ENCODE measurements around the gene ATXN7L1. TPM values are rescaled to one million over a fixed set of nuclear protein-coding genes. Genes with fewer than 3 reads are reported as not detected.

ATXN7L1 gene
- polyA plus RNA-seq, 1 of the 3 experiments (the other 2 are of a cell fraction): 6.0 TPM

GRCh38 chr7:105625986-105626385, 250.4 kb downstream of the ATXN7L1 start (continued):
- TF ChIP-seq CTCF (IDR thresholded peaks at IDR 0.05) (no peak), GABPA (IDR thresholded peaks at IDR 0.05; ENCODE audit: low read depth) (no peak), FOSL2 (IDR thresholded peaks at IDR 0.05; ENCODE audit: borderline replicate concordance, low read depth) (no peak)

- ChIA-PET CTCF (interaction anchor here (1.2 to 1.3 kb wide), 2 partner anchors 13 to 28 kb away, joined by 4 to 5 read pairs; no protein-coding TSS in a partner anchor), POLR2A (no interaction called here)
- Histone ChIP-seq H3K4me2 (no peak overlapping the region), H3K4me1 (ENCODE audit: control insufficient read depth in 1 of 2, insufficient read depth in 2 of 2, low read depth in 1 of 2, low read length in 1 of 2) (peaks cover 0 to 18% of the 10 kb centered on the region in 2 experiments; a peak in 1 of 4 replicates), H3K4me3 (ENCODE audit: low read depth in 2 of 2, low read length in 1 of 2) (no peak overlapping the region), H3K27me3 (ENCODE audit: insufficient read depth) (no peaks in the 10 kb centered on the region), H3K9ac (no peak overlapping the region), H3K27ac (ENCODE audit: low read depth in 2 of 2, low read length in 1 of 2) (no peak overlapping the region), H3K79me2 (ENCODE audit: insufficient read depth) (no peaks in the 10 kb centered on the region), H4K20me1 (ENCODE audit: insufficient read depth) (no peaks in the 10 kb centered on the region), H3K36me3 (replicated peaks in 1 of 2; ENCODE audit: control insufficient read depth in 1 of 2, insufficient read depth in 2 of 2, low read length in 1 of 2) (peaks cover 14 to 16% of the 10 kb centered on the region in 2 experiments), H3K9me2 (no peaks in the 10 kb centered on the region), H2AFZ (ENCODE audit: low read depth) (no peak overlapping the region), H3K9me3 (no peaks in the 10 kb centered on the region), H3F3A (replicated peaks; ENCODE audit: insufficient read depth) (no peaks in the 10 kb centered on the region)
- DNase-seq: no peak
- TF ChIP-seq FOXM1 (IDR thresholded peaks at IDR 0.05; ENCODE audit: low read depth): no peak
- 98% methylated on average over 15 of the region's 15 CpGs for WGBS (ENCODE audit: low lambda C conversion rate)
These were observed 252.5 kb downstream of the ATXN7L1 start for GRCh38 chr7:105623906-105624305.

GRCh38 chr7:105623378-105623777, 253.0 kb downstream of the ATXN7L1 start:
- Histone ChIP-seq H3K4me3 (ENCODE audit: low read depth in 2 of 2, low read length in 1 of 2) (no peak overlapping the region), H3K9me2 (no peaks in the 10 kb centered on the region), H3K27ac (ENCODE audit: low read depth in 2 of 2, low read length in 1 of 2) (no peak overlapping the region), H3K79me2 (ENCODE audit: insufficient read depth) (no peaks in the 10 kb centered on the region), H3K4me1 (ENCODE audit: control insufficient read depth in 1 of 2, insufficient read depth in 2 of 2, low read depth in 1 of 2, low read length in 1 of 2) (peaks cover 0 to 18% of the 10 kb centered on the region in 2 experiments; a peak in 1 of 4 replicates), H3K36me3 (replicated peaks in 1 of 2; ENCODE audit: control insufficient read depth in 1 of 2, insufficient read depth in 2 of 2, low read length in 1 of 2) (peaks cover 14 to 16% of the 10 kb centered on the region in 2 experiments), H4K20me1 (ENCODE audit: insufficient read depth) (no peaks in the 10 kb centered on the region), H3K9me3 (no peaks in the 10 kb centered on the region), H3K9ac (no peak overlapping the region), H2AFZ (ENCODE audit: low read depth) (no peak overlapping the region), H3K4me2 (no peak overlapping the region), H3F3A (replicated peaks; ENCODE audit: insufficient read depth) (no peaks in the 10 kb centered on the region), H3K27me3 (ENCODE audit: insufficient read depth) (no peaks in the 10 kb centered on the region)
- POLR2A ChIA-PET: no interaction called here
- TF ChIP-seq ZBTB33 (IDR thresholded peaks at IDR 0.05; ENCODE audit: borderline replicate concordance, low read depth) (no peak), IRF3 (IDR thresholded peaks at IDR 0.05; ENCODE audit: low read depth, low read length) (no peak), FOSL2 (IDR thresholded peaks at IDR 0.05; ENCODE audit: borderline replicate concordance, low read depth) (no peak), TCF12 (IDR thresholded peaks at IDR 0.05) (no peak), GATA2 (CRISPR knock-in tag; IDR thresholded peaks at IDR 0.05) (no peak), RFX5 (IDR thresholded peaks at IDR 0.05; ENCODE audit: low read length) (no peak), RCOR1 (IDR thresholded peaks at IDR 0.05; ENCODE audit: low read length) (no peak), SIN3A (IDR thresholded peaks at IDR 0.05; ENCODE audit: borderline replicate concordance, low read depth, low read length) (no peak), NRF1 (IDR thresholded peaks at IDR 0.05; ENCODE audit: low read depth, low read length) (no peak)
- CTCF ChIA-PET: interaction anchor here (1.2 to 1.3 kb wide), 2 partner anchors 13 to 29 kb away, joined by 4 to 5 read pairs; no protein-coding TSS in a partner anchor
- WGBS (ENCODE audit: low lambda C conversion rate): 81% methylated on average over 4 of the region's 5 CpGs
- DNase-seq: no peak

Measured in SK-N-SH (cell line).